ENCODE measurements around the gene ROR2. TPM values are rescaled to one million over a fixed set of nuclear protein-coding genes. Genes with fewer than 3 reads are reported as not detected.

Gene ROR2
- total and polyA plus RNA-seq, 4 donors: 0.13 to 0.84 (median 0.52) TPM

GRCh38 chr9:91805031-91805430 lies 145.0 kb downstream of the ROR2 start:
- Histone ChIP-seq H3K36me3 (ENCODE audit: control insufficient read depth in 4 of 4, insufficient read depth in 3 of 4, low read depth in 1 of 4, low read length in 3 of 4) (no peaks in the 10 kb centered on the region), H3K9ac (ENCODE audit: low read depth in 1 of 2, low read length in 2 of 2) (no peak overlapping the region), H3K4me1 (ENCODE audit: control insufficient read depth in 4 of 4, insufficient read depth in 4 of 4, low read length in 3 of 4) (no peaks in the 10 kb centered on the region), H3K4me3 (ENCODE audit: low read depth in 1 of 3, low read length in 3 of 3) (no peak overlapping the region), H3K27me3 (ENCODE audit: control insufficient read depth in 4 of 4, insufficient read depth in 4 of 4, low read length in 3 of 4) (peaks cover 0 to 3% (median 0%) of the 10 kb centered on the region in 4 donors), H3K9me3 (ENCODE audit: control insufficient read depth in 4 of 4, low read length in 3 of 4) (no peaks in the 10 kb centered on the region), H3K27ac (ENCODE audit: low read depth in 1 of 2, low read length in 2 of 2) (no peak overlapping the region)
- 83% methylated on average over 5 of the region's 5 CpGs for WGBS
- TF ChIP-seq FOXA2 (IDR thresholded peaks at IDR 0.05) (no peak), HNF4G (IDR thresholded peaks at IDR 0.05) (no peak)
- no peak for DNase-seq (ENCODE audit: low spot score)

GRCh38 chr9:91803970-91804752 lies 145.9 kb downstream of the ROR2 start:
- H3K4me1 ChIP-seq (ENCODE audit: control insufficient read depth in 4 of 4, insufficient read depth in 4 of 4, low read length in 3 of 4): no peaks in the 10 kb centered on the region
- no peak overlapping the region for H3K27ac ChIP-seq (ENCODE audit: low read depth in 1 of 2, low read length in 2 of 2)
- no peaks in the 10 kb centered on the region for H3K9me3 ChIP-seq (ENCODE audit: control insufficient read depth in 4 of 4, low read length in 3 of 4)
- no peaks in the 10 kb centered on the region for H3K36me3 ChIP-seq (ENCODE audit: control insufficient read depth in 4 of 4, insufficient read depth in 3 of 4, low read depth in 1 of 4, low read length in 3 of 4)
- no peak for TF ChIP-seq JUND (IDR thresholded peaks at IDR 0.05)
- no peak for TF ChIP-seq RAD21 (IDR thresholded peaks at IDR 0.05)
- no peak for TF ChIP-seq ATF3 (IDR thresholded peaks at IDR 0.05)
- TF ChIP-seq HNF4G (IDR thresholded peaks at IDR 0.05): no peak
- no peak for TF ChIP-seq RXRA (IDR thresholded peaks at IDR 0.05)
- no peak for TF ChIP-seq HNF4A (conservative IDR thresholded peaks at IDR 0.05)
- no peak for TF ChIP-seq CTCF (IDR thresholded peaks at IDR 0.05; ENCODE audit: low read depth, low read length, missing input control)
- TF ChIP-seq REST (IDR thresholded peaks at IDR 0.05): no peak
- no peak for TF ChIP-seq SP1 (IDR thresholded peaks at IDR 0.05)
- no peak for TF ChIP-seq YY1 (IDR thresholded peaks at IDR 0.05)
- no peak for TF ChIP-seq NR2F2 (IDR thresholded peaks at IDR 0.05)
- TF ChIP-seq EGR1 (IDR thresholded peaks at IDR 0.05; ENCODE audit: low read depth in 2 of 2): no peak
- no peak for TF ChIP-seq ZBTB33 (IDR thresholded peaks at IDR 0.05)
- no peak for TF ChIP-seq GABPA (IDR thresholded peaks at IDR 0.05 in 1 of 2, conservative IDR thresholded peaks at IDR 0.05 in 1 of 2)
- TF ChIP-seq MAX (IDR thresholded peaks at IDR 0.05): no peak
- no peak for TF ChIP-seq TAF1 (conservative IDR thresholded peaks at IDR 0.05)
- TF ChIP-seq FOXA2 (IDR thresholded peaks at IDR 0.05): no peak
- DNase-seq (ENCODE audit: low spot score): no peak
- no peak overlapping the region for H3K9ac ChIP-seq (ENCODE audit: low read depth in 1 of 2, low read length in 2 of 2)
- no peak overlapping the region for H3K4me3 ChIP-seq (ENCODE audit: low read depth in 1 of 3, low read length in 3 of 3)
- H3K27me3 ChIP-seq (ENCODE audit: control insufficient read depth in 4 of 4, insufficient read depth in 4 of 4, low read length in 3 of 4): peaks cover 0 to 7% (median 0%) of the 10 kb centered on the region in 4 donors
- 90% methylated on average over 13 of the region's 13 CpGs for WGBS

Measured in liver (tissue), 9 donors.